HepG2 (cell line): ENCODE data around the gene AKR7A3. TPM values are rescaled to one million over a fixed set of nuclear protein-coding genes. Genes with fewer than 3 reads are reported as not detected.

Source experiments
- AHR ChIP-seq: IDR thresholded peaks from 2 replicates; pipeline ENCODE4 v1.6.1; 2018; ENCODE audit warnings: missing genetic modification reagents, missing compliant biosample characterization
- BCL6 ChIP-seq: IDR thresholded peaks from 2 replicates; pipeline ENCODE4 v1.6.1; 2016; ENCODE audit warnings: missing genetic modification reagents, missing compliant biosample characterization
- CC2D1A ChIP-seq: sonication (generic); formaldehyde crosslinking; IDR thresholded peaks from 2 replicates; pipeline ENCODE4 v1.8.1; 2023; ENCODE audit warnings: mild to moderate bottlenecking, missing genetic modification reagents
- DNMT1 ChIP-seq: sonication (generic); formaldehyde crosslinking; IDR thresholded peaks from 2 replicates; pipeline ENCODE4 v1.5.1; 2020; ENCODE audit warnings: mild to moderate bottlenecking, missing genetic modification reagents
- FOXP1 ChIP-seq, 2 experiments: fragments of 450-650 bp in 1 of 2; IDR thresholded peaks; 2 replicates each; pipeline ENCODE4 v1.6.1; 2017 to 2018; ENCODE audit warnings: antibody characterized with exemption in 1 of 2
- KDM4B ChIP-seq: sonication (generic); formaldehyde crosslinking; IDR thresholded peaks from 2 replicates; pipeline ENCODE4 v1.4.0; 2020; ENCODE audit warnings: missing genetic modification reagents
- MAFG ChIP-seq: sonication (generic); formaldehyde crosslinking; IDR thresholded peaks from 2 replicates; pipeline ENCODE4 v1.5.1; 2020; ENCODE audit warnings: mild to moderate bottlenecking, missing genetic modification reagents
- MEIS1 ChIP-seq: sonication (generic); formaldehyde crosslinking; IDR thresholded peaks from 2 replicates; pipeline ENCODE4 v1.9.0; 2021; ENCODE audit warnings: mild to moderate bottlenecking, missing genetic modification reagents, moderate library complexity, borderline replicate concordance
- RARA ChIP-seq: IDR thresholded peaks from 2 replicates; pipeline ENCODE4 v1.6.1; 2016; ENCODE audit warnings: missing genetic modification reagents, missing compliant biosample characterization
- SCMH1 ChIP-seq: sonication (generic); formaldehyde crosslinking; IDR thresholded peaks from 2 replicates; pipeline ENCODE4 v1.9.0; 2021; ENCODE audit warnings: missing genetic modification reagents, mild to moderate bottlenecking, borderline replicate concordance
- SOX5 ChIP-seq: IDR thresholded peaks from 2 replicates; pipeline ENCODE4 v1.6.1; 2016; ENCODE audit warnings: borderline replicate concordance
- SP5 ChIP-seq: IDR thresholded peaks from 2 replicates; pipeline ENCODE4 v1.6.1; 2016; ENCODE audit warnings: low read depth, borderline replicate concordance
- ZFP1 ChIP-seq: IDR thresholded peaks from 2 replicates; pipeline ENCODE4 v1.6.1; 2016
- ZNF367 ChIP-seq: sonication (generic); formaldehyde crosslinking; IDR thresholded peaks from 2 replicates; pipeline ENCODE4 v1.4.0; 2020; ENCODE audit warnings: missing genetic modification reagents, borderline replicate concordance
- ZNF614 ChIP-seq: IDR thresholded peaks from 2 replicates; pipeline ENCODE4 v1.6.1; 2018; ENCODE audit warnings: missing biosample characterization, missing genetic modification reagents, inconsistent platforms, borderline replicate concordance
- ZNF724P ChIP-seq: sonication (generic); formaldehyde crosslinking; IDR thresholded peaks from 2 replicates; pipeline ENCODE4 v1.8.0; 2022; ENCODE audit warnings: missing genetic modification reagents, borderline replicate concordance
- ZNF737 ChIP-seq: sonication (generic); formaldehyde crosslinking; IDR thresholded peaks from 2 replicates; pipeline ENCODE4 v1.5.0; 2020; ENCODE audit warnings: missing genetic modification reagents, mild to moderate bottlenecking, borderline replicate concordance
- ZNF781 ChIP-seq: sonication (generic); formaldehyde crosslinking; IDR thresholded peaks from 2 replicates; pipeline ENCODE4 v1.5.1; 2020; ENCODE audit warnings: borderline replicate concordance, mild to moderate bottlenecking, missing genetic modification reagents; ENCODE audit errors: not compliant biosample characterization
- polyA plus RNA-seq, 8 experiments: library from polyadenylated mRNA; depleted of rRNA in 3 of 8; stranded (reverse) in 7 of 8; unstranded in 1 of 8; fragments of >200 nt; fragmentation: Illumina TruSeq in 4 of 8; extraction: Trizol in 4 of 8; gene quantifications; 2 replicates each; pipeline versions ENCODE4 v1.2.1 to v1.2.3, GENCODE V29; 2011 to 2016; ENCODE audit warnings: low read depth in 4 of 8, missing spikeins in 1 of 8, mixed read lengths in 1 of 8; ENCODE audit not compliant: insufficient read depth in 1 of 8
- total RNA-seq, 5 experiments: library from RNA; depleted of rRNA; stranded (reverse); fragments of >200 nt; fragmentation: Illumina TruSeq; extraction: Trizol; gene quantifications; 2 replicates each; pipeline ENCODE4 v1.2.3, GENCODE V29; 2016; ENCODE audit warnings: low read depth in 1 of 5
- TF ChIP-seq, protein P1 (sequence below): sonication (generic); formaldehyde crosslinking; IDR thresholded peaks from 2 replicates; pipeline ENCODE4 v1.5.1; 2020; ENCODE audit warnings: mild to moderate bottlenecking, missing genetic modification reagents, moderate library complexity
- TF ChIP-seq, protein P2 (sequence below): sonication (generic); formaldehyde crosslinking; IDR thresholded peaks from 2 replicates; pipeline ENCODE4 v1.4.0; 2020; ENCODE audit warnings: missing genetic modification reagents
- TF ChIP-seq, protein P3 (sequence below): IDR thresholded peaks from 2 replicates; pipeline ENCODE4 v1.6.1; 2016; ENCODE audit warnings: missing compliant biosample characterization, missing genetic modification reagents, borderline replicate concordance
- TF ChIP-seq, protein P4 (sequence below): sonication (generic); formaldehyde crosslinking; IDR thresholded peaks from 2 replicates; pipeline ENCODE4 v1.4.0; 2020; ENCODE audit warnings: mild to moderate bottlenecking, missing genetic modification reagents
- TF ChIP-seq, protein P5 (sequence below): sonication (generic); formaldehyde crosslinking; IDR thresholded peaks from 2 replicates; pipeline ENCODE4 v1.4.0; 2020; ENCODE audit warnings: mild to moderate bottlenecking, missing genetic modification reagents

AKR7A3 gene
- total and polyA plus RNA-seq, 2 of the 13 experiments (the other 11 are each of a cell fraction or from before 2014, with no cell fraction given) = 0.58 to 1.00 TPM

DNA sequence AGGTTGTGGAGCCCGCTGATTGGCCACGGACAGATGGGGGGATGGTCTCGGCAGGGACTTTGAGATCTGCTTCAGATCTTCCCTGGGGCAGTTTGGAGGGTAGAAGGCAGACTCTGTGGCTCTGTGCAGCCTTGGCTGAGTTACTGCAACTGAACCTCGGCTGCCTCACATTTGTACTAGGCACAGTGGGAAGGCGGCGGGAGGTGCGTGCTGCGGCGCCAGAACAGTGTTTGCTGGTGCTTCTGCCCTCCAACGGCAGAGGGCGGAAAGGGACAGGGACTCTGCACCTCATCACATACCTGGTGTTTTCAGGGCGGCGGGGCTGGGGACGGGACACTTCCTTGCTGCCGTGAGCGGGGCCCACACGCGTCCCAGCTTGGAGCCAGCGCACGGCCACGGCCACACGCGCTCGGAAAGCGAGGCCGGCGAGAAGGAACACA lies 49.8 kb upstream of the AKR7A3 start (continued):
- TF ChIP-seq, protein P1, sequence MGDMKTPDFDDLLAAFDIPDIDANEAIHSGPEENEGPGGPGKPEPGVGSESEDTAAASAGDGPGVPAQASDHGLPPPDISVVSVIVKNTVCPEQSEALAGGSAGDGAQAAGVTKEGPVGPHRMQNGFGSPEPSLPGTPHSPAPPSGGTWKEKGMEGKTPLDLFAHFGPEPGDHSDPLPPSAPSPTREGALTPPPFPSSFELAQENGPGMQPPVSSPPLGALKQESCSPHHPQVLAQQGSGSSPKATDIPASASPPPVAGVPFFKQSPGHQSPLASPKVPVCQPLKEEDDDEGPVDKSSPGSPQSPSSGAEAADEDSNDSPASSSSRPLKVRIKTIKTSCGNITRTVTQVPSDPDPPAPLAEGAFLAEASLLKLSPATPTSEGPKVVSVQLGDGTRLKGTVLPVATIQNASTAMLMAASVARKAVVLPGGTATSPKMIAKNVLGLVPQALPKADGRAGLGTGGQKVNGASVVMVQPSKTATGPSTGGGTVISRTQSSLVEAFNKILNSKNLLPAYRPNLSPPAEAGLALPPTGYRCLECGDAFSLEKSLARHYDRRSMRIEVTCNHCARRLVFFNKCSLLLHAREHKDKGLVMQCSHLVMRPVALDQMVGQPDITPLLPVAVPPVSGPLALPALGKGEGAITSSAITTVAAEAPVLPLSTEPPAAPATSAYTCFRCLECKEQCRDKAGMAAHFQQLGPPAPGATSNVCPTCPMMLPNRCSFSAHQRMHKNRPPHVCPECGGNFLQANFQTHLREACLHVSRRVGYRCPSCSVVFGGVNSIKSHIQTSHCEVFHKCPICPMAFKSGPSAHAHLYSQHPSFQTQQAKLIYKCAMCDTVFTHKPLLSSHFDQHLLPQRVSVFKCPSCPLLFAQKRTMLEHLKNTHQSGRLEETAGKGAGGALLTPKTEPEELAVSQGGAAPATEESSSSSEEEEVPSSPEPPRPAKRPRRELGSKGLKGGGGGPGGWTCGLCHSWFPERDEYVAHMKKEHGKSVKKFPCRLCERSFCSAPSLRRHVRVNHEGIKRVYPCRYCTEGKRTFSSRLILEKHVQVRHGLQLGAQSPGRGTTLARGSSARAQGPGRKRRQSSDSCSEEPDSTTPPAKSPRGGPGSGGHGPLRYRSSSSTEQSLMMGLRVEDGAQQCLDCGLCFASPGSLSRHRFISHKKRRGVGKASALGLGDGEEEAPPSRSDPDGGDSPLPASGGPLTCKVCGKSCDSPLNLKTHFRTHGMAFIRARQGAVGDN = peak; percentile 92
- TF ChIP-seq, protein P2, sequence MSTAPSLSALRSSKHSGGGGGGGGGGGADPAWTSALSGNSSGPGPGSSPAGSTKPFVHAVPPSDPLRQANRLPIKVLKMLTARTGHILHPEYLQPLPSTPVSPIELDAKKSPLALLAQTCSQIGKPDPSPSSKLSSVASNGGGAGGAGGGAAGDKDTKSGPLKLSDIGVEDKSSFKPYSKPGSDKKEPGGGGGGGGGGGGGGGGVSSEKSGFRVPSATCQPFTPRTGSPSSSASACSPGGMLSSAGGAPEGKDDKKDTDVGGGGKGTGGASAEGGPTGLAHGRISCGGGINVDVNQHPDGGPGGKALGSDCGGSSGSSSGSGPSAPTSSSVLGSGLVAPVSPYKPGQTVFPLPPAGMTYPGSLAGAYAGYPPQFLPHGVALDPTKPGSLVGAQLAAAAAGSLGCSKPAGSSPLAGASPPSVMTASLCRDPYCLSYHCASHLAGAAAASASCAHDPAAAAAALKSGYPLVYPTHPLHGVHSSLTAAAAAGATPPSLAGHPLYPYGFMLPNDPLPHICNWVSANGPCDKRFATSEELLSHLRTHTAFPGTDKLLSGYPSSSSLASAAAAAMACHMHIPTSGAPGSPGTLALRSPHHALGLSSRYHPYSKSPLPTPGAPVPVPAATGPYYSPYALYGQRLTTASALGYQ (CRISPR knock-in tag) = no peak
- TF ChIP-seq ZFP1 (CRISPR knock-in tag) (no peak; the same call in 1 of the 2 replicates), DNMT1 (CRISPR knock-in tag) (0 out of 2 replicates have a peak, but pooled peaks have one; percentile 0), AHR (CRISPR knock-in tag) (peak; percentile 60; the same call in 1 of the 2 replicates), MAFG (CRISPR knock-in tag) (no peak), ZNF724P (CRISPR knock-in tag) (0 out of 2 replicates have a peak, but pooled peaks have one; percentile 25), RARA (CRISPR knock-in tag) (no peak), ZNF737 (CRISPR knock-in tag) (no peak), KDM4B (peak; percentile 42; the same call in 1 of the 2 replicates), SP5 (CRISPR knock-in tag) (no peak; the same call in 1 of the 2 replicates), ZNF614 (CRISPR knock-in tag) (no peak), CC2D1A (CRISPR knock-in tag) (no peak), ZNF781 (CRISPR knock-in tag) (no peak), SOX5 (CRISPR knock-in tag) (0 out of 2 replicates have a peak, but pooled peaks have one; percentile 35), FOXP1 (IDR thresholded peaks at IDR 0.05) (no peak), FOXP1 (CRISPR knock-in tag; IDR thresholded peaks at IDR 0.05) (no peak), BCL6 (peak; percentile 13; the same call in 1 of the 2 replicates), SCMH1 (CRISPR knock-in tag) (no peak), MEIS1 (CRISPR knock-in tag) (no peak; the same call in 1 of the 2 replicates), ZNF367 (no peak)
- TF ChIP-seq, protein P3, sequence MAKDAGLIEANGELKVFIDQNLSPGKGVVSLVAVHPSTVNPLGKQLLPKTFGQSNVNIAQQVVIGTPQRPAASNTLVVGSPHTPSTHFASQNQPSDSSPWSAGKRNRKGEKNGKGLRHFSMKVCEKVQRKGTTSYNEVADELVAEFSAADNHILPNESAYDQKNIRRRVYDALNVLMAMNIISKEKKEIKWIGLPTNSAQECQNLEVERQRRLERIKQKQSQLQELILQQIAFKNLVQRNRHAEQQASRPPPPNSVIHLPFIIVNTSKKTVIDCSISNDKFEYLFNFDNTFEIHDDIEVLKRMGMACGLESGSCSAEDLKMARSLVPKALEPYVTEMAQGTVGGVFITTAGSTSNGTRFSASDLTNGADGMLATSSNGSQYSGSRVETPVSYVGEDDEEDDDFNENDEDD (CRISPR knock-in tag) = peak; percentile 72; the same call in 1 of the 2 replicates
- TF ChIP-seq, protein P4, sequence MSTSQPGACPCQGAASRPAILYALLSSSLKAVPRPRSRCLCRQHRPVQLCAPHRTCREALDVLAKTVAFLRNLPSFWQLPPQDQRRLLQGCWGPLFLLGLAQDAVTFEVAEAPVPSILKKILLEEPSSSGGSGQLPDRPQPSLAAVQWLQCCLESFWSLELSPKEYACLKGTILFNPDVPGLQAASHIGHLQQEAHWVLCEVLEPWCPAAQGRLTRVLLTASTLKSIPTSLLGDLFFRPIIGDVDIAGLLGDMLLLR (CRISPR knock-in tag) = peak; percentile 69; the same call in 1 of the 2 replicates
- TF ChIP-seq, protein P5, sequence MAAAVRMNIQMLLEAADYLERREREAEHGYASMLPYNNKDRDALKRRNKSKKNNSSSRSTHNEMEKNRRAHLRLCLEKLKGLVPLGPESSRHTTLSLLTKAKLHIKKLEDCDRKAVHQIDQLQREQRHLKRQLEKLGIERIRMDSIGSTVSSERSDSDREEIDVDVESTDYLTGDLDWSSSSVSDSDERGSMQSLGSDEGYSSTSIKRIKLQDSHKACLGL = no peak
